ENCODE measurements around the gene UMAD1. TPM values are rescaled to one million over a fixed set of nuclear protein-coding genes. Genes with fewer than 3 reads are reported as not detected.

Gene UMAD1
- total RNA-seq, 2 donors from 2014 or later, result 19.5 to 31.4 TPM

GRCh38 chr7:7650682-7651206 is 10.2 kb downstream of the UMAD1 start:
- Histone ChIP-seq H3K36me3 (no peaks in the 10 kb centered on the region), H3K27me3 (replicated peaks; ENCODE audit: insufficient read depth) (no peaks in the 10 kb centered on the region), H3K9me3 (no peaks in the 10 kb centered on the region), H3K4me1 (replicated peaks) (no peaks in the 10 kb centered on the region), H3K27ac (no peak overlapping the region), H3K4me3 (no peak overlapping the region)
- 92% methylated on average over 2 of the region's 2 CpGs for WGBS
- no peak for TF ChIP-seq POLR2AphosphoS5 (IDR thresholded peaks at IDR 0.05)
- TF ChIP-seq POLR2A (IDR thresholded peaks at IDR 0.05), result no peak
- TF ChIP-seq CTCF (IDR thresholded peaks at IDR 0.05), result no peak
- intact Hi-C loops (cut with DNase I), result no loop called here
- DNase-seq (ENCODE audit: low spot score), result no peak

GRCh38 chr7:7651479-7651878 is 10.9 kb downstream of the UMAD1 start:
- Histone ChIP-seq H3K27me3 (replicated peaks; ENCODE audit: insufficient read depth) (no peaks in the 10 kb centered on the region), H3K27ac (no peak overlapping the region), H3K9me3 (no peaks in the 10 kb centered on the region), H3K36me3 (no peaks in the 10 kb centered on the region), H3K4me3 (no peak overlapping the region), H3K4me1 (replicated peaks) (no peaks in the 10 kb centered on the region)
- TF ChIP-seq POLR2AphosphoS5 (IDR thresholded peaks at IDR 0.05), result no peak
- TF ChIP-seq CTCF (IDR thresholded peaks at IDR 0.05), result no peak
- TF ChIP-seq POLR2A (IDR thresholded peaks at IDR 0.05), result no peak
- DNase-seq (ENCODE audit: low spot score), result no peak
- 52% methylated on average over 3 of the region's 3 CpGs for WGBS
- intact Hi-C loops (cut with DNase I), result no loop called here

GRCh38 chr7:7652798-7653540 is 12.4 kb downstream of the UMAD1 start:
- WGBS, result 60% methylated on average over 1 of the region's 1 CpG
- no peak for TF ChIP-seq CTCF (IDR thresholded peaks at IDR 0.05)
- TF ChIP-seq POLR2AphosphoS5 (IDR thresholded peaks at IDR 0.05), result no peak
- no peak for TF ChIP-seq POLR2A (IDR thresholded peaks at IDR 0.05)
- intact Hi-C loops (cut with DNase I), result no loop called here
- Histone ChIP-seq H3K4me1 (replicated peaks) (no peaks in the 10 kb centered on the region), H3K4me3 (no peak overlapping the region), H3K27ac (no peak overlapping the region), H3K9me3 (no peaks in the 10 kb centered on the region), H3K36me3 (no peaks in the 10 kb centered on the region), H3K27me3 (replicated peaks; ENCODE audit: insufficient read depth) (no peaks in the 10 kb centered on the region)
- DNase-seq (ENCODE audit: low spot score), result no peak

GRCh38 chr7:7653593-7654187 is 13.1 kb downstream of the UMAD1 start:
- Histone ChIP-seq H3K36me3 (no peaks in the 10 kb centered on the region), H3K4me1 (replicated peaks) (no peaks in the 10 kb centered on the region), H3K9me3 (no peaks in the 10 kb centered on the region), H3K27ac (no peak overlapping the region), H3K4me3 (no peak overlapping the region), H3K27me3 (replicated peaks; ENCODE audit: insufficient read depth) (no peaks in the 10 kb centered on the region)
- TF ChIP-seq CTCF (IDR thresholded peaks at IDR 0.05) (peak in 2 of 4 experiments; percentile 18 to 24), POLR2AphosphoS5 (IDR thresholded peaks at IDR 0.05) (no peak), POLR2A (IDR thresholded peaks at IDR 0.05) (no peak)
- DNase-seq (ENCODE audit: low spot score), result no peak
- intact Hi-C loops (cut with DNase I), result no loop called here
- WGBS, result 67% methylated on average over 3 of the region's 3 CpGs
